Activated CD4-positive, alpha-beta T cell treated with anti-CD3 and anti-CD28 coated beads, Interleukin-2, amount 50 U/mL, for 4 hours (primary cell): ENCODE results near the gene HSPA12A.

Experiments used
- DNase-seq, 2 experiments: peaks; one replicate each; pipeline ENCODE4 v3.0.0-alpha.2; 2020

Gene HSPA12A

DNA sequence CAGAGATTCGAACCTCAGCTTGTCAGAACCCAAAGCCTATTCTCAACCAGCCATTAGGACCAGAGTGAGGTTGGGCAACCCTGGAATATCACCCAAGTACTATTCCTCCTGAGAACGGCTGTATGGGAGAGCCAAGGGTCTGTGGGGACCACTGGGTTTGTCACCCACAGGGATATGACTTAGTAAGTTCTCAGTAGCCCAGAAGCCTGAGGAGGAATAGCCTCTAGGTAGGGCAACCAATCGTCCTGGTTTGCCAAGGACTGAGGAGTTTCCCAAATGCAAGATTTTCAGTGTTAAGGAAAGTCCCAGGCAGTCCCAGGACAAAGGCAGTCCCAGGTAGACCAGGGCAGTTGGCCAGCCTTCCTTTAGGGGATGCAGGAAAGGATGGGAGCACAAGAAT, 74.9 kb downstream of the HSPA12A start:
- no peak for DNase-seq

DNA sequence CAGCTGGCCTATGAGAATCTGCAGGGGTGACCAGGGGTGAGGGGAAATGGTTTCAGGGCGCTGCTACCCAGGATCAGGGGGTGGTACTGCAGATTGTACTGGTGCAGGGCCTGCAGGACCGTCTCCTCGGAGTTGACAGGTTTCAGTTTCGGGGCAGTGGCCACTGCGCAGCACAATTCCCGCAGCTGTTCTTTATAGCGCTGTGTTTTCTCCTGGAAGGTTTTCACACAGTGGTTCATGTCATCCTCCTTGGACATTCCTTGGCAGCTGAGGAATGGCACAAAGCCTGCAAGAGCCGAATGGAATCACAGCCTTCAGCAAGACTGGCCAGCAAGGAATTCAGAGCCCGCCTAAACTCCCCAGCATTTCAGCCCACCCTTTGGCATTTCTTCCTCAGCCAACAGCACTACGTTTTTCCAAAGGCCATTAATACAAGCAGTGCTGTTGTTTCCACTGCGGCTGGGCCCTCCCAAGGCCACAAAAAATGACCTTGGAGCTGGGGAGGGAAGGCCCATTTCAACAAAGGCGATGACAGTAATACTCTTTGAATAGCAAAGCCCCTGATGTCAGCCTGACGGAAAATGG, 76.7 kb downstream of the HSPA12A start:
- no peak for DNase-seq

DNA sequence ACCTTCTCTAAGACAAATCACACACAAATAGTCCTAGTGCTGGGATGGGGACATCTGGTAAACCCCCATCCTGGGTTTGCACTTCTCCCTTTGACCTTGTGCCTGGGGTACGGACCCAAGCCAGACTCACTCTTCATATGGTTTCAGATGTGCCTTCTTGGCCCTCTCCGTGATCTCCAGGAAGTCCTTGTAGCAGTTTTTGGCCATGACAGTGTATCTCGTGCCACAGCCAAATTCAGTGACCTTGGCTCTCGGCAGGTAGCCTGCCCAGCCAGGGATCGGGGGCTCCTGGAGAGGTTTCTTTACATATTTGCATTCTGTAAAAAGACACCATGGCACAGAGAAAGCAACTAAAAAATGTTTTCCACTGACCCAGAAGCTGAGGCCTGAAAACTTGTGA, 77.7 kb downstream of the HSPA12A start:
- DNase-seq, result no peak

DNA sequence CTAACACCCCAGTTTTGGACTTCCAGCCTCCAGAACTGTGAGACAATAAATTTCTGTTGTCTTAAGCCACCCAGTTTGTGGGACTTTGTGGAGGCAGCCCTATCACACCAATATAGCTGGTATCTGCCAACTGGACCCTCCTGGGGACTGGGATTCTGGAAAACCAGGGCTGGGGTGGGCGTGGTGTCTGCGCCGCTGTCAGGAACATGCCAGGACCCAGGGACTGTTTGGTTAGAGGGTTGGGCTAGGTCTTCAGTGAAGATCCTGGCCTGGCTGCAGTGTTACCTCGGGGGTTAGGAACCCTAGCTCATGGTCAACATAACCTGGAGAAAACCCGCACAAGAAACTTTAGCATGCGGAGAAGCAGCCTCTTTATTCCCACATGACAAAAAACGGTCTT, 79.0 kb downstream of the HSPA12A start:
- DNase-seq, result no peak

DNA sequence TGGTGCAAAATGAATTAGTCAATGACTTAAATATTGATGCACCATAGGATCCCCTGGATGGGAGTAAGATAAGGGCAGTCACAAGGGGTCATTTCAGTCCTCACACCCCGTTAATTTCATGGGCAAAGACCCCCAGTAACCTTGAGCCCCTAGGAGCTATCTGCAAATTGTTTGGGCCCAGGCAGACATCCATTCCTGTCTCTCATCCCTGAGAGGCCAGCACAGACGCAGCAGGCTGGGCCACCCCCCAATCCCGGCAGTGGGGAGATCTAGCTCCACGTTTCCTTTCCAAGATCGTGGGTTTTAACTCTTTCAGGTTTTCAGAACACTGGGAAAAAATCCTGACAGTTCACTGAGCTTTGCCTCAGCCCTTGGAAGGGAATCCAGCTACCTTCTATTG, 81.5 kb downstream of the HSPA12A start:
- DNase-seq, result no peak

DNA sequence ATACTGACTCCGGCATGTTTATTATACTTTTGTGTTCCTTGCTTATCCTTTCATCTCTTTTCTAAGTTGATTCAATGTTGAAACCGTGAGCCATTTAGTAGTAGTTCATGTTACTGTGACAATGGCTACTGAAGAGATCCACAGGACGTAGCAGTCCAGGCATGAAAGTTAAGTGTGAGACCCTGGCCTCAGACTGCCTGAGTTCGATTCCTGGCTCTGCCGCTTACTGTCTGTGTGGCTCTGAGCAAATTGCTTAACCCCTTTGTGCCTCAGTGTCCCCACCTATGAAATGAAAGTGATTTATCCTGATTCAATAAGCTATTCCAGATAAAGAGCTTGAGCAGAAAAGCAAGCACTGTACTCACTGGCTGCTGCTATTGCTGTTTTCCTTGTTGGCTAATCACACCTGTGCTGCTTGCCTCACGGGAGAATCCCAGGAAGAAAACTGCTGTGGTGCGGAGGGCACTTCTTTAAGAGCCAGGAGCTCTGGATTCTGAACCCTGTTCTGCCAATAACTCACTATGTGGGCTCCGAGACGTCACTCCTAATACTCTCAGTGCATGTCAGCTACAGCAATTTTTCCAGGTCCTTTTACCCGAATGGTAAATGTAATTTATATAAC, 83.2 kb downstream of the HSPA12A start:
- no peak for DNase-seq

DNA sequence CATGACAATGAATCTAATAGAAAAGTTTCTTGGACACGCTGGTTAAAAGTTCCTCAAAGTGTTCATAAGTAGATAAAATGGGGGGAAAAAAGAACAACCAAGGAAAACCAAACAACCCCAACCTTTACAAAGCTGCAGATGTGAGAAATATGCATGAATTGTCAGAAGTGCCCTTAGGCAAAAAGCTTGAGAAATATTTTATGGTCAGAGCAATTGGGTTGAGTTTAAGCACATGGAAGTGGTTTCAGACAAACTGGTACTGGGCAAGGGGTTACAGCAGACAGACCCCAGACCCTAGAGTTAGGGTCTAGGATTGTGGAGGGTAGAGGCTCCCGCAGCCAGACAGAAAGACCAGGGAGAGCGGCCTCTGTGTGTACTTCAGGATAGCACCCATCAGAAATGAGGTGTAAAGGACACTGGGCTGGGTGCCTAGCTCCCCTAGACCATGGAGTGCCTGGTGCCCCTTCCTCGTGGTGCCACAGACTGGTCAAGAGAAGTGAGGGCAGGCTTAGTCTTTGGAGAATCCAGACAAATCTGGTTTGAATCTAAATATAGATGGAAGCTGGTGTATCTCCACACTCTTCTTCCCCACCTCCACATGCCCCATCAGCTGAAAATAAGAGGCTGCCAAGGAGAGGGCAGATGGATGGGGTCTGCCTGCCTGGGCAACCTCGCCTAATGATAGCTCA, 84.4 kb downstream of the HSPA12A start:
- no peak for DNase-seq

DNA sequence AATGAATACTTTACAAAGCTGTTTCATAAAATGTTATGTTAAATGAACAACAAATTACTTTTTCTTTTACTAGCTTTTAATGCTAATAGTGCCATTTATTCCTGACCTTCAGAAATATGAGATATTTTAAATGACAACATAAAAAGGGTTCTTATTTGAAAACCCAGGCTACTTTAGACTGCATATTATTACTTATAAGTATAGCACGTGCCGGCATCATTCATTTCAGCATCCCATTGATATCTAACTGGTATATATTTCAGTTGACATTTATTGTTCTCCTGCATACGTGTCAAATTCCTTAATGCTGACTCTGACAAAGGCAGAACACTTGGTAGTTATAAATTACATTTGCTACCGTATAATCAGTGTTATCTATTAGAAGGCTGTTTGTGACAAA, 86.3 kb downstream of the HSPA12A start:
- no peak for DNase-seq

DNA sequence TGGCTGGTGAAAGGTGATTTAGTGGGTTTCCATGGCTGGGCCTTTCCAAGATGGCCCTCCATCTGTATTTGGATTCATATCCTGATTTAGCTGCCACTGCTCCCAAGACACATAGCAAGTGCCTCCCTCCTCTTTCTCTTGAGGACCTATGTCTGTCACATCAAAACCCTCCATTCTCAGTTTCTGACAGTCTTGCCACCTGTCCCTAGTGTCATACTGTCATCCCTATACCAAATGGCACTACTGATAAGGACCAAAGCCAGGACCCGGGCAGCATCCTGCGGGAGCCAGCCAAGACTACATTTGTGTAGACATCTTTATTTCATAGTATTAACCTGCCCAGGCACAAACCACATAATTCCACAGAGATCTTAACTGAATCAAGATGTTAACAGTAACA, 86.8 kb downstream of the HSPA12A start:
- no peak for DNase-seq

DNA sequence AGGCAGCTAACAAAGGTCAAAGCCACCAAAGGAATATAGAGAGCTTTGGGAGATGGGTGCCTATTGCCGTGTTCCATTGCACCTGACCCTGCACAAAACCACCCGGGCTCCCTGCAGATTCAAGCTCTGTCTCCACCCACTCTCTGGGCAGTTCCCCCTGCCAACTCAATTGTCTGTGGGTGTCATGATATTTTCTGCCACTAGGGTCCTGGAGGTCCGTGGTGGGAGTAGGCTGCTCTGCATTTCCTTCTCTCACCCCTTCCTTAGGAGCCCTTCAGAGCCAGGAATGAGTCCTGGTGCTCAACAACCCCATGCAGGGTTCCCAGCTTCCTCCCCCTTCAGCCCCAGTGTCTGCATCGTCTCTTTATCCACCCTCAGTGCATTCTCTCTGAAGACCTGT, 87.5 kb downstream of the HSPA12A start:
- no peak for DNase-seq

DNA sequence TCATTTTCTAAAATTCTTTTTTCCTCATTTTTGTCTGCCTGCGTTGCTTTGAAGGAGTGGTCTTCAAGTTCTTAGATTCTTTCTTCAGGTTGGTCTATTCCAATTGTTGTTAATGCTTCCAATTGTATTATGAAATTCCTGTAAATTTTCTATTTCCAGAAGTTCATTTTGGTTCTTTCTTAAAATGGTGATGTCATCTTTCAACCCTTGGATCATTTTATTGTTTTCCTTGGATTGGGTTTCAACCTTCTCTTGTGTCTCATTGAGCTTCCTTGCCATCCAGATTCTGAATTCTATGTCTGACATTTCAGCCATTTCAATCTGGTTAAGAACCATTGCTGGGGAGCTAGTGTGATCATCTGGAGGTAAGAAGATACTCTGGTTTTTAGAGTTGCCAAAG, 88.5 kb downstream of the HSPA12A start:
- DNase-seq, result no peak

DNA sequence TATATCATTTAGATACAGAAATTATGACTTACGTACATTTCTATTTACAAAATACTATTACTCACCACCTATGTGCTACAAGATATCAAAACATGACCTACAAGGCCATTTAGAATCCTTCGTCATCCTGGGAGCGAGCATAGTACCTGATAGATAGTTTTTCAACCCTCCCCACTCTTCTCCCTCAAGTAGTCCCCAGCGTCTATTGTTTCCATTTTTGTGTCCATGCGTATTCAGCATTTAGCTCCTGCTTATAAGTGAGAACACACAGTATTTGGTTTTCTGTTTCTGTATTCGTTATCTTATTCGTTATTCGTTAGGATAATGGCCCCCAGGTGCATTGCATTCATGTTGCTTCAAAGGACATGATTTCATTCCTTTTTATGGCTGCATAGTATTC, 93.5 kb downstream of the HSPA12A start:
- no peak for DNase-seq

DNA sequence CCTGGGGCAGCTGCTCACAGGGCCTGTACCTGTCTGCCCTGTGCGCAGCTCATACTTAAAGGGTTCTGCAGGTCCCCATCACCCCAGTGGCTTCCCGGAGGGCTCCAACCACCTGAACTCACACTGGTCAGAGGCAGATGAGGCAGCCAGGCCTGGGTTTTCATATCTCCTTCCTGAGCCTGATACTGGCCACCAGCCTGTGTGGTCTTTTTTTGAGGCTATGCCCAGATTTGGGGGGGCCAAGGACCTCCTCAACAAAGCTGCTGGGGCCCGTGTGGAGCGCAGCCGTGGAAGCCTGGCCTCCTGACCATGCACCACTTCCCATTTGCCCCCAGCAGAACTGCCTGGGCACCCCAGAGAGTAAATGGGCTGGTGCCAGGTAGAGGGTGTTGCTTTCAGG, 95.9 kb downstream of the HSPA12A start:
- DNase-seq, result no peak

DNA sequence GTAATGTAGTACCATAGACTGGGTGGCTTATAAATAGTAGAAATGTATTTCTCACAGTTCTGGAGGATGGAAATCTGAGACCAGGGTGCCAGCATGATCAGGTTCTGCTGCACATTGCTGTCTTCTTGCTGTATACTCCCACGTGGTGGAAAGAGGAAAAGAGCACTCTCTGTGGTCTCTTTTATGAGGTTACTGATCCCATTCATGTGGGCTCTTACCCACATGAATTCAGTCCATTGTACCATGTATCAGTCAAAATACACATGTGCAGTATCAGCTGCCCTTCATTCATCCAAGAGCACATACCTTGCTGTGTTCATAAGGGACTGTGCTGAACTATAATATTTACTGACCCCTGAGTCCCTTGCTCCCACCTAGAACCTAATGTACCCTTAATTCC, 104.5 kb downstream of the HSPA12A start:
- no peak for DNase-seq

DNA sequence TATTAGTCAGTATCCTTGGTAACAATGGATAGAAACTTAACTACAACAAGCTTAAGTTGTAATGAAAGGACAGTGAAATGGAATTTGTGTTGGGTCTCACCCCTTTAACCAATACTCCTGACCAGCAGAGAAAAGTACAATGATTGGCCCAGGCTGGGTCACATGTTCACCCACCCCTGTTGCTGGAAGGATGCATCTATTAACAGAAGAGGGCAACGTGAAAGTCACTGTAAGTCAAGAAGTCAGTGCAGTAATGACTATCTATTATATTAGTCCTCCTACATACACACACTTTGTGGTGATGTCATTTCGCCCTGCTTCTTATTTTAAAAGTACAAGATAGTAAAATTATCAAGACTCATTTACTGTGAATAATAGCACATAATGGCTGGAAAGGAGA, 105.4 kb downstream of the HSPA12A start:
- no peak for DNase-seq

DNA sequence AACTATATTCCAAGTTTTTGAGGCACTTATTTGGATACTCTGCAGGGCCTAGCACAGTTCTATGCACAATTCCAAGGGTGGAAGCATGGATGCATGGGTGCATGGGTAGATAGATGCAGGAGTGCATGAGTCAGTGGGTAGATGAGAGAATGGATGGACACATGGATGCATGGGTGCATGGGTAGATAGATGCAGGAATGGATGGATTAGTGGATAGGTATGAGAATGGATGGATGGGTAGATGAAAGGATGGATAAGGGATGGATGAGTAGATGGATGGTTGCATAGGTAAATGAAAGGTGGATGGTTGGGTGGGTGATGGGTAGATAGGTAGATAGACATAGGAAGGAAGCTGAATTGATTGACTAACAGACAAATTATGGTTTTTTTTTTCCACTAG, 106.0 kb downstream of the HSPA12A start:
- no peak for DNase-seq

DNA sequence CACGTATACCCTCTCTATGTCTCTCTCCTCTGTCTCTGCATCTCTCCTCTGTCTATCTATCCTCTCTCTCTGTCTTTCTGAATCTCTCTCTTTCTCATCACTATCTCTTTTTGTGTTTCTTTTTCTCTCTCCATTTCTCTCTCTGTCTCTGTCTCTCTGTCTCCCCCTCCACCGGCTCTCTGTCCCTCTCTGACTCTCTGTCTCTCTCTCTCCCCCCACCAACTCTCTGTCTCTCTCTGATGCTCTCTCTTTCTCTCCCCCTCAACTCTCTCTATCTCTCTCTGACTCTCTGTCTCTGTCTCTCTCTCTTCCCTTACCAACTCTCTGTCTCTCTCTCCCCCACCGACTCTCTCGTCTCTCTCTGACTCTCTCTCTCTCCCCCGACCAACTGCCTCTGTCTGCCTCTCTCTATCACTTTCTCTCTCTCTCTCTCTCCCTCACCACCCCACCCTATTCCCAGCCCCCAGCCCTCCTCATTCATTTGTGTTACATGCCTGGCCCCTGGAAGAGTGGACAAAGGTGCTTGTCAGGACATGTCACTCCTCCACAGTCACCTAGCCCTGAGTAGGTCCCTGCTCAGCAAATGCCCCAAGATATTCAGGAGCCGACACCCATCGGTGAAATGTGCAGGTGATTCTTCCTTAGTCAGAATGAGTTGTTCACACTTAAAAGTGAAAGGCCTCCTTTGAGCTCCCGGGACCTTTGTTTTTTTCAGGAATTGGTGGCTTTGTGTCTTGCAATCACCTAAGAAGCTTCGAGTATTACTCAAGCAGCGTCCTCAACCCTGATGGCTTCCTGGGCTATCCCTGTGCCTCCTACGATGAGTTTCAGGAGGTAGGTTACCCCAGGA, 108.0 kb downstream of the HSPA12A start:
- no peak for DNase-seq

DNA sequence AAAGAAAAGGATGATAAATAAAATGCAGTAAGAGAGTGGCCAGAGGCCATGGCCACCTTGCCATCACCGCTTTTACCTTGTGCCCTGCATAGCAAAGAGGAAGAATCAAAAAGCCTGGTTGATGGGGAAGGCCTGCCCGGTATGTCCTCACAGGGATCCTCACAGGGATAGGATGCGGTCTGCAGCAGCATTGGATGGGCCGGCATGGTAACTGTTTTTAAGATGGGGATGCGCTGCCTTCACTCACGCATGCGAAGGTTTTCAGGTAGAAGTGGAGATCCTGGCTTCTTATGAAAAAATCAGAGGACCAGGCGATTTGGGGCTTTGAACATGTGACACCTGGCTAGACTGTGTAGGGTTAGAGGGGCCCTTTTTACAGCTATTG, 109.2 kb downstream of the HSPA12A start:
- DNase-seq, result no peak

DNA sequence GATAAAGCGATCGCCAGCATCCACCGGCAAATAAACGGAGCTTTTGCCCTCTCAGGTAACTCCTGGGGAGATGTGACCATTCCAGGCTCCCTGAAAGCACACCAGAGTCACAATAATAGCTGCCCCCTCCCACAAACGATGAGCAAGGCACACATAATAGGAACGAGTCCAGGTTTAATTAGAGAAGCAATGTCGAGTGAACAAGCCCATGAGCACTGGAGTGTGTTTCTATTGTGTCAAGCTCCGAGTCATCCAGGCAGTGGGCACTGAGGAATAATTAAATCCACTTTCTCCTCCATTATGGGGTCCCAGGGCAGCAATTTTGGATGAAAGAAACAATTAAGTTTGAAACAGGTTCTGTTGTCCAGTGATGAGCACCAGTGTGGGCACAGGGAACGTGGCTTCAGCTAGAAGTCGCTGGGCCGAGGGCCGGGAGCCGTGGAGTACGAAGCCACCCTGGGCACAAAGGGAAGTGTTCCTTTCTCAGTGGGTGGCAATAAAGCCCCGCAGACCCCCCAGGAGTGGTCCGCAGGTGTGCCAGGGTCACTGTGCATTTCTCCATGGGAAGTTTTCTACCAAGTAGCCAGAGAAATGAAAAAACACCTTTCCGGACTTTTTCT, 109.7 kb downstream of the HSPA12A start:
- DNase-seq, result no peak

DNA sequence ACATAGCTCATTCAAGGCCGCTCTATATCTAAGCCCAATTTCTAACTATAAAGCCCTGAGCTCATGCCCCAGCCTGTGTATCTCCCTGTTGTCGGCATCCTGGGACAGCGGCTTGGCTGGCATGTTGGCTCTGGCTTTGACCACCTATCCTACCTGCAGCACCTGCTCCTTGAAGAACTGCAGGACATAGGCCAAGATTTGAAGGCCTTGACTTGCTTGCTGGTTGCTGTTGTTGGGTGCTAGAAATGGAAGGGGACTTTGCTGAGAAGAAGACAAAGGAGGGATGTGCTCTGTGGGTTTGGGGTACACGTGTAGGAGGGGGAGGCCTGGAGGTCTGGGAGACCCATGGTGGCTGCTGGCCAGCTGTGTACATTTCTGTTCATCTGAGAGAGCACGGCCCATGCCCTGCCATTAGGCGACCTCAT, 110.5 kb downstream of the HSPA12A start:
- no peak for DNase-seq

DNA sequence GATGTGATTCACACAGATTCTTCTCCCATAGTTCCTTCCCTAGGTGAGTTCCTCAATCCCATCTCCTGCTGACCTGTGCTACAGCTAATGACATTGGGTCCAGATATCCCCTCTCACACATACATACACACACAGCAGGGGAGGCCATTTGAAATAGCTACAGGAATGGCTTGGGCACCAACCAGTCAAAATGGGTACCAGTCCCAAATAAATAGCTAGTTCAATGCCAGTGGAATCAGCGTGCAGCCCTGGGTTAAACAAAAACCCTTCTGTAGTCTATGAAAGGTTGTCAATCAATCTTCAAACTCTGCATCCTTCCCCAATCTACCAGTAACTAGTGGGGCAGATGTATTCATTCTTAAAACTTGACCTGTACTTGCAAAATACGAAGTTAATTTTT, 112.3 kb downstream of the HSPA12A start:
- no peak for DNase-seq

DNA sequence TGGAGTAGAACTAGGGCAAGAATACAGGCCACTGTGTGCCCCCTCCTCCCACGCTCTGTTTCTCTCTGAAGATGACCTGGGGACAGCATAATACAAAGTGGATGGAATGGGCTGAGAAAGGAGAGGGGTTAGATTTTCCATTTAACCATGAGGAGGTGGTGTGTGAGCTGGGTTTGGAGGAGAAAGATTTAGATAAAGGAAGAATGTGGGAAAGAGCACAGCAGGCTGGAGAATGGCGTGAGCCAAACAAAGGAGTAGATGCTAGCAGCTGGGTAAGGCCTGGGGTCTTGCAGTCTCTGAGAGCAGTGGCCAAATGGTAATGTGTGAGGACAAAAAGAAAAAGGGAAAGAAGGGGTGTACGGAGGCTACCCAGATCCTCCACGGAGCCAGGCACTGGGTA, 113.0 kb downstream of the HSPA12A start:
- DNase-seq, result no peak

DNA sequence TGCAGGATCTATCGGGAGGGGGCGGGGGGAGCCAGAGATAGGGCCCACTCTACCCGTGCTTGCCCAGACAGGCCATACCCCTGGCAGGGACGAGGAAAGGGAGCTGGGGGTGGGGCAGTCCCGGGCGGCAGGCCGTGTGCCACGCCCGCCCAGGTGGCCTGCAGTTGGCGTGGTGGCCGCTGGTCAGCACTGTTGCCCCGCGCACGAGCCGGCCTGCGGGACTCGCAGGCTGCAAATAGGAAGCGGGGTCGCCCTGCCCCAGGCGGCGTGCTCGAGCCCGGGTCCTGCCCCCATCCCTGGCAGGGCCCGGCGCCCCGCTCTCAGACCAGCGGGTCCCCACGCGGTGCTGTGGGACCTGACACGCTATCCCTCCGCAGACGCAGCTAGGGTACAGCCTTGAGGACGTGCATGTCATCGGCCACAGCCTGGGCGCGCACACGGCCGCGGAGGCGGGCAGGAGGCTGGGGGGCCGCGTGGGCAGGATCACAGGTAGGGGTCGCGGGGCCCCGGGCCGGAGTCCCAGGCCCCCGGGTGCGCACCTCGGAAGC, 114.9 kb downstream of the HSPA12A start:
- no peak for DNase-seq
